Measurements from ENCODE around the gene OR10A3.

OR10A3 gene

DNA sequence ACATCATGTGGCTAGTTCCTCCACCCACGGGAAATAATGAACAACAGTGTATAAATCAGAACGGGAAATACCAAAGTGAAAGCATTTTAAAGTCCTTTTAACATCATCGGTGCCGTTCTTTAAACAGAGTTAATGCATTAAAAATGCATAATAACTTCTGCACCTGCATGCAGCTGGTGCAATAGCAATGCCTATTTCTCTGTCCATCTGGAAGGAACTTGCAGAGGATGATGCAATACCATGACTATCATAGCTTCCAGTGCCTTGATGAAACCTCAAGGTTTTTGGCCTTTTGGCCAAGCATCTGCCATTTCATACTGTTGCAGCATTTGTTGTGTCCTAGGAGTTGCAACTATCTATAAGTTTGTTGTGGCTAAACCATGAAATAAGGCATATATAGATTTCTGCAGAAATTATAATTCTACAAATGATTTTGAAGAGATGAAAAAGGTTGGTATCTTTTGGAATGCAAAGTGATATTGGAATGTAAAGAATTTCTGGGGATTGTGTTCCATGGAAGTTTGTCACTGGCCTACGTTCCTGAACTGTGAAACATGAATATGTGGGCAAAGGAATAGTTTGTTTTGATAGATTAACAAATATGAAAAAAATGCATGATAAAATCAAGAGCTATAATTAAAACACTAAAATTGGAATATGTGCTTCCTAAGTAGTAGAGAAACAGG, 35.9 kb upstream of the OR10A3 start:
- no peak for DNase-seq (ENCODE audit: extremely low spot score)
- POLR2A ChIA-PET = interaction anchor here (1.3 kb wide), 1 partner anchor 9 kb away, joined by 3 read pairs; the partner anchor contains the start of gene EIF3F
- CTCF ChIA-PET = interaction anchor here (1.4 to 4.2 kb wide), 2 partner anchors 8 to 85 kb away, joined by 3 to 41 read pairs; partner anchors contain the start of gene EIF3F
- TF ChIP-seq, protein P1, sequence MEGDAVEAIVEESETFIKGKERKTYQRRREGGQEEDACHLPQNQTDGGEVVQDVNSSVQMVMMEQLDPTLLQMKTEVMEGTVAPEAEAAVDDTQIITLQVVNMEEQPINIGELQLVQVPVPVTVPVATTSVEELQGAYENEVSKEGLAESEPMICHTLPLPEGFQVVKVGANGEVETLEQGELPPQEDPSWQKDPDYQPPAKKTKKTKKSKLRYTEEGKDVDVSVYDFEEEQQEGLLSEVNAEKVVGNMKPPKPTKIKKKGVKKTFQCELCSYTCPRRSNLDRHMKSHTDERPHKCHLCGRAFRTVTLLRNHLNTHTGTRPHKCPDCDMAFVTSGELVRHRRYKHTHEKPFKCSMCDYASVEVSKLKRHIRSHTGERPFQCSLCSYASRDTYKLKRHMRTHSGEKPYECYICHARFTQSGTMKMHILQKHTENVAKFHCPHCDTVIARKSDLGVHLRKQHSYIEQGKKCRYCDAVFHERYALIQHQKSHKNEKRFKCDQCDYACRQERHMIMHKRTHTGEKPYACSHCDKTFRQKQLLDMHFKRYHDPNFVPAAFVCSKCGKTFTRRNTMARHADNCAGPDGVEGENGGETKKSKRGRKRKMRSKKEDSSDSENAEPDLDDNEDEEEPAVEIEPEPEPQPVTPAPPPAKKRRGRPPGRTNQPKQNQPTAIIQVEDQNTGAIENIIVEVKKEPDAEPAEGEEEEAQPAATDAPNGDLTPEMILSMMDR (IDR thresholded peaks at IDR 0.05; ENCODE audit: control extremely low read depth, extremely low read depth, low read depth, missing control alignments) = no peak

DNA sequence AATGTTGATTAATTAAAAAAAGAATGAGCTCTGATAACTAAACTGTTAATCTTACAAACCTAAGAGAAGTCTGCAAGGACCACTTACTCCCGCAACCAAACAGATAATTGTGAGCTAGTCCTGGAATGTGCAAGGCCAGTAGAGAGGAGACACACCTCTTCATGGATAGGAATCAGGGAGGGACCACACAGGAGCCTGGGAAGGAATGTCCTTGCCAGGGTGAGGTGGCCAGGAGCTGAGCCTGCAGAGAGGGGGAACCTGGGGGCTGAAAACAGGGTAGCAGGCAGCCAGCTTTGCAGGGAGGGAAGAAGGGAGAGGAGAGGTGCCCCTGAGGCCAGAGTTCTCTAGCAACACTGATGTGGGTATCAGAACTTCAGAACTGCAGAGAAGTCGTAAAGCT, 33.2 kb upstream of the OR10A3 start:
- TF ChIP-seq, protein P1 (IDR thresholded peaks at IDR 0.05; ENCODE audit: control extremely low read depth, extremely low read depth, low read depth, missing control alignments) = no peak
- ChIA-PET CTCF (interaction anchor here (1.0 to 4.2 kb wide), 9 partner anchors 9 to 125 kb away, joined by 3 to 41 read pairs (median 4); partner anchors contain the start of genes EIF3F and NLRP10), POLR2A (no interaction called here)
- no peak for DNase-seq (ENCODE audit: extremely low spot score)

DNA sequence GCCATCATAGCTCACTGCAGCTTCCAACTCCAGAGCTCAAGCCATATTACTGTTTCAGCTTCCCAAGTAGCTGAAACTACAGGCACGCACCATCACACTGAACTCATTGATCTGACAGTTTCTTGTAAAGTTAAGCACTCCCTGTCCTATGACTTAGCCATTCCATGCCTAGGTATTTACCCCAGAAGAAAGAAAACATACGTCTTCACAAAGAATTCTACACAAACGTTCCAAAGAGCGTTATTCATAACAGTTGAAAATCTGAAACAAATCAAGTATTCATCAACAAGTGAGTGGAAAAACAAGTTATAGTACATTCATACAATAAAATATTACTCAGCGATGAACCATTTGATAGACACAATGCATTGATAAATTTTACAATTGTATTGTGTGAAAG, 31.5 kb upstream of the OR10A3 start:
- DNase-seq (ENCODE audit: extremely low spot score) = no peak
- CTCF ChIA-PET = no interaction called here
- POLR2A ChIA-PET = no interaction called here
- TF ChIP-seq, protein P1 (IDR thresholded peaks at IDR 0.05; ENCODE audit: control extremely low read depth, extremely low read depth, low read depth, missing control alignments) = no peak

DNA sequence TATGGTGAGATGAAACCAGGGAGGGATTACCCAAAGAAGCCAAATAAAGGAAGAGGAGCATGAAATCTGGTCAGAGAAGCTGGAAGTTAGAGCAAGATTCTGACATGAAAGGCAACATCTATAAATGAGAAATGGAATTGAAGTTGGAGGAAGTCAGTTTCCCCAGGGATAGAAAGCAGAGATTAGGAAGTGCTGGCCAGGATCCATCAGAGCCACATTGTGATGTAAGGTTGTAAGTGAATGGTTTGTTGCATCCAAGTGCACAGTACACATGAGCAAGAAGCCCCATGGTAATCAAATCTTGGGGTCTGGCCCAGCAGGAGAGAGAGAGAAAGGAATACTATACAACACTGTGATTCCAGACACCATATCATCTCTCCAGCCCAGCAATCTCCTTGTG, 30.3 kb upstream of the OR10A3 start:
- DNase-seq (ENCODE audit: extremely low spot score) = no peak
- ChIA-PET POLR2A (no interaction called here), CTCF (no interaction called here)
- TF ChIP-seq, protein P1 (IDR thresholded peaks at IDR 0.05; ENCODE audit: control extremely low read depth, extremely low read depth, low read depth, missing control alignments) = no peak

DNA sequence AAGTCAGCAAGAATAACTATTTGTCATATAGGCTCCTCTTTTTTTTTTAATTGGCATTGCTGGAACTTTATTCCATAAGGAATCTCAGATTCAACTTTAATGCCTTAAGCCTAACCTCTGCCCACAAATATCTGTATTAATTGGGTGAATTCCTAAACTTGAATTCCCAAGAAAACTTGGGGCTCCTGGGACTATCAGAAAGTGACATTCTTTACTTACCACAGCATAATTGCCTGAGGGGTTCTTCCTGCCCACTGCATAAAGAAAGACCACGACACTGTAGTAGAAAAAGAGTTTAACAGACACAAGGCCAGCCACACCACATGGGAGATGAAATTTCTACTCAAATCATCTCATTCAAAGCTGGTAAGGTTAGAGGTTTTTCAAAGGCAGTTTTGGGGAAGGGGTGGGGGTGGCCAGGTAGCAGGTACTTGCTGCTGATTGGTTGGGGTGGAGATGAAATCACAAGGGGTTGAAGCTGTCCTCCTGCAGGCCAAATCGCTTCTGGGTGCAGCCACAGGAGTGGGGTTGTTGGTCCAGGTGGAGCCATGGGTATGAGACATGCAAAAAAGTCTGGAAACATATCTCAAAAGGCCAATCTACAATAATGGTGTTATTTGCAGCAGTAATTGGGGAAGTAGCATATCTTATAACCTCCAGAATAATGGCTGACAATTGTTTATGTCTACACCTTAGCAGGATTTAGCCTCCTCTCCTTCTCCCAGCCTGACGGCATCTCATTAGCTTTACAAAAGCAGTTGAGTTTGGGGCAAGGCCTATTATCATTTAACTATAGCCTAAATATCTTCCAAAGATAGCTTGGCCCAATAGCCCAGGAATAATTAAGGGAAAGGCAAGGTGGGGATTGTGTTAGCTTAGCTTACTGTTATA, 28.5 kb upstream of the OR10A3 start:
- ChIA-PET CTCF (interaction anchor here (0.8 to 1.8 kb wide), 5 partner anchors 9 to 36 kb away, joined by 3 to 5 read pairs (median 3); no protein-coding TSS in a partner anchor), POLR2A (no interaction called here)
- DNase-seq (ENCODE audit: extremely low spot score) = no peak
- TF ChIP-seq, protein P1 (IDR thresholded peaks at IDR 0.05; ENCODE audit: control extremely low read depth, extremely low read depth, low read depth, missing control alignments) = no peak

DNA sequence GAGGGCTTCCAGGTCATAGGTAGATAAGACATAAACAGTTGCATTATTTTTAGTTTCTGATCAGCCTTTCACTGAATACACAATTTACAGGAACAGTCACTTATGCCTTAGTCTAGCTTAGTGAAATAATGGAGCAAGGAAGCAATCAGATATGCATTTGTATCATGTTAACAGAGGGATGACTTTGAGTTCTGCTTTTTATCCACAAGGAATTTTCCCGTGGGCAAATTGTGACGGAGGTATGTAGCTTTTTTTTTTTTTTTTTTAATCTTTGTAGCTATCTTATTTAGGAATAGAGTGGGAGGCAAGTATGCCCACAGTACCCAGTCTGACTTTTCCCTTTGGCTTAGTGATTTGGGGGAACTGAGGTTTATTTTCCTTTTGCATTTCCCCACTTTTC, 27.2 kb upstream of the OR10A3 start:
- POLR2A ChIA-PET = no interaction called here
- DNase-seq (ENCODE audit: extremely low spot score) = no peak
- CTCF ChIA-PET = interaction anchor here (0.9 to 1.2 kb wide), 2 partner anchors 14 to 18 kb away, joined by 3 read pairs; no protein-coding TSS in a partner anchor
- TF ChIP-seq, protein P1 (IDR thresholded peaks at IDR 0.05; ENCODE audit: control extremely low read depth, extremely low read depth, low read depth, missing control alignments) = no peak
